ENCODE data around the gene MRPS15.
A peak's percentile ranks its signal among the peaks of the same experiment; 100 is the strongest.
"Not testable (repeated sequence)": the region's sequence is repeated elsewhere in the genome, so short reads cannot be mapped to it uniquely, and the experiment has no call there.

The MRPS15 gene

GRCh38 chr1:36463803-36464604 is at the start of gene MRPS15:
Gene MRPS15 (minus strand): TSS chr1:36464384. CDS start chr1:36464275, 109 bp downstream.
- peak within 1 kb of the TSS; percentile 81 for H3K27ac ChIP-seq

GRCh38 chr1:36512842-36513241 is 48.7 kb upstream of the MRPS15 start:
- H3K27ac ChIP-seq, result peak overlapping the region; percentile 94
- peak; percentile 75 for DNase-seq (ENCODE audit: low read depth, low spot score)

More at GRCh38 chr1:36463803-36464604, at the start of gene MRPS15:
- peak; percentile 66 for DNase-seq (ENCODE audit: low read depth, low spot score)

DNA sequence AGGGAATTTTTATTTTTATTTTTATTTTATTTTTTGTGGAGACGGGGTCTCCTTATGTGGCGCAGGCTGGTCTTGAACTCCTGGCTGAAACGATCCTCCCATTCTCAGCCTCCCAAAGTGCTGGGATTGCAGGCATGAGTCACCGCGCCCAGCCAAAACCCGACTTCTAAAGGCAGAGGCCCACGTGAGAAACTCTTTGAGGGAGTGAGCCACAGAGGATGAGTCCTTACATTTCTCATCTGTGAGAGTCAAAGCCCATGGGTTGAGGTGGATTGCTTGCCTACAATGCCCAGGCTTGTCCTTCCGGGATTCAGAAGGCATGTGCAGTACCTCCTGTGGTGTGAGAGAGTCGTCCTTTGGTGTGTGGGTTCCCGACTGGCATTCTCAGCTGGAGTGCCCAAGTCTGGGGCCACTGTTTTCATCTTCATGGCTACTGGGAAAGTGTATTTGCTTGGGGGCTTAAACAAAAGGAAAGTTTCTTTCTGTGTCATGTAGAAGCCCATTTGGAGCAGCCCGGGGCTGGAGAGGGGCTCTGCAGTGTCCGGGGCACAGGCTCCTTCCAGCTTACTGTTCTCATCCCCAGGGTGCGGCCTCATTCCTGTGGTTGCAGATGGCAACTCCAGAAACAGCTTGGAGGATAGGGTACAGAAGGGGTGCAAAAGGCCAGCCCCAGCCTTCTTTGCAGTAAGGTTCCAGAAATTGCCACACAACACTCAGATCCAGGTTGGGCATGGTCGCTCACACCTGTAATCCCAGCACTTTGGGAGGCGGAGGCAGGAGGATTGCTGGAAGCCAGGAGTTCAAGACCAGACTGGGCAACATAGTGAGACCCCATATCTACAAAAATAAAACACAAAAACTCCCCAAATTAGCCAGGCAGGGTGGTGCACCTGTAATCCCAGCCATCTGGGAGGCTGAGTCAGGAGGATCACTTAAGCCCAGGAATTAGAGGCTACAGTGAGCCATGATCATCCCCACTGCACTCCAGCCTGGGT is 47.9 kb upstream of the MRPS15 start:
- DNase-seq (ENCODE audit: low read depth, low spot score), result peak; percentile 97
- peak overlapping the region; percentile 94 for H3K27ac ChIP-seq

DNA sequence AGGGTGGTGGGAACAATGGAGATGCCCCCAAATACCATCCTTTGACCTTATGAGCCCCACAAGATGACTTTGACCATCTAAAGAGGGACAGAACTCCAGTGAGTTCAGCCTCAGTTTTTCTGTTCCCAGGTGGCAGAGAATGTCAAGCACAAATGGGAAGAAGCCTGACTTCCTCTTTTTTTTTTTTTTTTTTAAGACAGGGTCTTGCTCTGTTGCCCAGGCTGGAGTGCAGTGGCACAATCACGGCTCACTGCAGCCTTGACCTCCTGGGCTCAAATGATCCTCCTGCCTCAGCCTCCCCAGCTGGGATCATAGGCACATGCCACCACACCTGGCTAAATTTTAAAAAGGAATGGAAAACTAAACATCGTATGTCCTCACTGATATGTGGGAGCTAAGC is 47.0 kb upstream of the MRPS15 start:
- not testable (repeated sequence) for DNase-seq (ENCODE audit: low read depth, low spot score)
- peak overlapping the region; percentile 94 for H3K27ac ChIP-seq

DNA sequence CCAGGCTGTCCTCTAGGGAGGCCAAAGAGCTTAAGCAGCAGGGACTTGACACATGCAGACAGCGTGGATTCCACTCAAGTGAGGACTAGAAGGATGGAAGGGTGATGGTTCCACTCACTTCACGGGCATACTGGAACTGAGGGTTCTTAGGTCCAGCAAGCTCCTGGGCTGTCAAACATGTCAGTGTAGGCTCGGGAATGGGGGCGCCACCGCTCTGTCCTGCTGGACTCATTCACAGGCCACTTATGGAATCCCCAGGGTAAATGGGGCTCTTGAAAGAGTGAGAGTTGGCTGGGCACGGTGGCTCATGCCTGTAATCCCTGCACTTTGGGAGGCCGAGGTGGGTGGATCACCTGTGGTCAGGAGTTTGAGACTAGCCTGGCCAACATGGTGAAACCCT is 46.2 kb upstream of the MRPS15 start:
- DNase-seq (ENCODE audit: low read depth, low spot score), result no peak
- no peak overlapping the region for H3K27ac ChIP-seq

- no peak overlapping the region for H3K27ac ChIP-seq
- DNase-seq (ENCODE audit: low read depth, low spot score), result no peak
Measured at GRCh38 chr1:36508257-36508656, 44.1 kb upstream of the MRPS15 start.

DNA sequence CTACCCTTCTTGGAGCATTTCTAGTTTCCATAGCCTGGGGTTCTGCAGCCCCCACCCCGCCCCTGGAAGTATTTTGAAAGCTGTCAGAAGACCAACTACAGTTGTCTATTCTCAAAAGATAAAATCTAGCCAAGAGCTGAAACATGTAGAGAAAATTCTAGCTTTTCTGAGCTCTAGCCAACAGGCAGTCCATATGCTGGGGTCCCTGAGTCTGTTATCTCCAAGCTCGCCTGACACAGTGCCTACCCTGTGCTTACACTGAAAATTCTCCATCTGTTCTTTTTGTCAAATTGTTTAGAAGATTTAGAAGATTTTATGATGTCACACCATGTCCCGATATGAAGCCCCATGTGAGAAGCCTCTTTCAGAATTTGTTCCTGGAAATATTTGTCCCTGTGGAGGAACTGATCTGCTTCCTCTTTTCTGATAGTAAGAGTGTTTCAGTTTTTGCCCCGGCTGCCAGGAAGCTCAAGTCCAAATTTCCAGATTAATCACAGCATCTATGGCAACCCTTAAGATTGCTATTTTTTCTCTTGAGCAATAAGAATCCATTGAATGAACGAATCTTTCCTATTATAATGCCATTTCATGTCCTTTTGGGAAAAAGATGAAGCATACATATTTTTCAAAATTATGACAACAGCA is 42.2 kb upstream of the MRPS15 start:
- DNase-seq (ENCODE audit: low read depth, low spot score), result no peak
- H3K27ac ChIP-seq, result no peak overlapping the region

DNA sequence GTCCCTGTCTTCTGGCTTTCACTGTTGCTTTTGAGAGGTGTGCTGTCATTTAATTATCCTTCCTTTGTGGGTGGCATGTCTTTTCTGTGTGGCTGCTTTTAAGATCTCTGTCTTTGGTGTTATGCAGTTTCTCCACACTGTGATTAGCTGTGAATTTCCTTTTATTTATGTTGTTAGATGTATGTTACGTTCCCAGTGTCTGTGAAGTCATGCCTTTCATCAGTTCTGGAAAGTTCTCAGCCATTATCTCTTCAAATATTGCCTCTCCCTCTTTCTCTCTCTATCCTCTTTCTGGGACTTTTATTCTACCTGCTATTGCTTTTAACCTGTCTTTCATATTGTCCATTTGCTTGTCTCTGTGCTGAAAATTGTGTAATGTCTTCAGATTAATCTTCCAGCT is 39.5 kb upstream of the MRPS15 start:
- no peak for DNase-seq (ENCODE audit: low read depth, low spot score)
- H3K27ac ChIP-seq, result no peak overlapping the region

- H3K27ac ChIP-seq, result no peak overlapping the region
- no peak for DNase-seq (ENCODE audit: low read depth, low spot score)
Measured at GRCh38 chr1:36503159-36503558, 39.0 kb upstream of the MRPS15 start.

- no peak overlapping the region for H3K27ac ChIP-seq
- DNase-seq (ENCODE audit: low read depth, low spot score), result no peak
Measured at GRCh38 chr1:36502616-36503015, 38.4 kb upstream of the MRPS15 start.

DNA sequence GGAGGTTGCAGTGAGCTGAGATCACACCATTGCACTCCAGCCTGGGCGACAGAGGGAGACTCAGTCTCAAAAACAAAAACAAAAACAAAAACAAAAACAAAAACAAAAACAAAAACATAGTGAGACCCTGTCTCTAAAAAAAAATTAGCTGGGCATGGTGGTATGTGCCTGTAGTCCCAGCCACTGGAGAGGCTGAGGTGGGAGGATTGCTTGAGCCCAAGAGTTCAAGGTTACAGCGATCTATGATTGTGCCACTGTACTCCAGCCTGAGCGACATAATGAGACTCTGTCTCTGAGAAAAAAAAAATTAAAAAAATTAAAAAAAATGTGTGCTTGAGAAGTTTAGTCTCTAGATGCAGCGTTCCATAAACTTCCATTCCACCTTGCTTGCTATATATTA is 37.7 kb upstream of the MRPS15 start:
- not testable (repeated sequence) for H3K27ac ChIP-seq; DNase-seq (ENCODE audit: low read depth, low spot score)

- no peak for DNase-seq (ENCODE audit: low read depth, low spot score)
- peak overlapping the region; percentile 42 for H3K27ac ChIP-seq
Measured at GRCh38 chr1:36497207-36497606, 33.0 kb upstream of the MRPS15 start.

- H3K27ac ChIP-seq, result no peak overlapping the region
- no peak for DNase-seq (ENCODE audit: low read depth, low spot score)
Measured at GRCh38 chr1:36494971-36495370, 30.8 kb upstream of the MRPS15 start.

- no peak overlapping the region for H3K27ac ChIP-seq
- no peak for DNase-seq (ENCODE audit: low read depth, low spot score)
Measured at GRCh38 chr1:36493524-36493923, 29.3 kb upstream of the MRPS15 start.

- no peak for DNase-seq (ENCODE audit: low read depth, low spot score)
- H3K27ac ChIP-seq, result no peak overlapping the region
Measured at GRCh38 chr1:36492491-36492890, 28.3 kb upstream of the MRPS15 start.

- not testable (repeated sequence) for DNase-seq (ENCODE audit: low read depth, low spot score); H3K27ac ChIP-seq
Measured at GRCh38 chr1:36489258-36490051, 25.3 kb upstream of the MRPS15 start.

- no peak overlapping the region for H3K27ac ChIP-seq
- no peak for DNase-seq (ENCODE audit: low read depth, low spot score)
Measured at GRCh38 chr1:36487906-36488305, 23.7 kb upstream of the MRPS15 start.

GRCh38 chr1:36487336-36487725 is 23.1 kb upstream of the MRPS15 start:
- H3K27ac ChIP-seq; DNase-seq (ENCODE audit: low read depth, low spot score): not testable (repeated sequence)

GRCh38 chr1:36486439-36487335 is 22.5 kb upstream of the MRPS15 start:
- H3K27ac ChIP-seq, result no peak overlapping the region
- no peak for DNase-seq (ENCODE audit: low read depth, low spot score)
